ENCODE results near the gene OR2C1.

OR2C1 gene

DNA sequence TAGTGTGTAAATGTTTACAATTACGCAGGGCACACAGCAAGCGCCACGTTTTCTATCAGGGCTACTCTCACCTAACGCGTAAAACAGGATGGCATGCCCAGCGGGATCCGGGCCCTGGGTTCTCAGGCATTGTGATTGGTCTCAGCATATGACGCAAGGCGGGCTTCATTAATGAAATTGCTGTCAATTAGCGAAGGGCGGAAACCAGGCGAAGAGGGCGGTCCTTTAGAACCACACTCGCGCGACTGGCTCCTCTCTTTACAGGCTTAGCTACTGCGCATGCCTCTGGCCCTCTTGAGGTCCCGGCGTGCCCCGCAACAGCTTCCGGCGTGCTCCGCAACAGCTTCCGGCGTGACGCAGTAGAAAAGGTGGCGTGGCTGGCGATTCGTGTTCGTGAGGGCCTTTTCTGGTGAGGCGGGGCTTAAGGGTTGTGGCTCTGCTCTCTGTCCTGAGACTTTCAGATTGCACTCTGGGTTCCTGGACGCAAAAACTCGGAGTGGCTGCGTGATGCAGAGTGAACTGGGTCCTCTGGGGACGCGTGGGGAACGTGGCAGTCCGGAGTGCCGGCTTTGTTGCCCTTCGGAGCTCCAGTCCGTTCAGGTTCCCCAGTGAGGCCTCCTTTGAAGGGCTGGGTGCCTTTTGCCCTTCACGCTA is 9.2 kb downstream of the OR2C1 start (continued):
- peak; percentile 48; the same call in 1 of the 2 replicates for TF ChIP-seq SP3 (tag by site-specific recombination; IDR thresholded peaks at IDR 0.05)
- TF ChIP-seq, protein P1, sequence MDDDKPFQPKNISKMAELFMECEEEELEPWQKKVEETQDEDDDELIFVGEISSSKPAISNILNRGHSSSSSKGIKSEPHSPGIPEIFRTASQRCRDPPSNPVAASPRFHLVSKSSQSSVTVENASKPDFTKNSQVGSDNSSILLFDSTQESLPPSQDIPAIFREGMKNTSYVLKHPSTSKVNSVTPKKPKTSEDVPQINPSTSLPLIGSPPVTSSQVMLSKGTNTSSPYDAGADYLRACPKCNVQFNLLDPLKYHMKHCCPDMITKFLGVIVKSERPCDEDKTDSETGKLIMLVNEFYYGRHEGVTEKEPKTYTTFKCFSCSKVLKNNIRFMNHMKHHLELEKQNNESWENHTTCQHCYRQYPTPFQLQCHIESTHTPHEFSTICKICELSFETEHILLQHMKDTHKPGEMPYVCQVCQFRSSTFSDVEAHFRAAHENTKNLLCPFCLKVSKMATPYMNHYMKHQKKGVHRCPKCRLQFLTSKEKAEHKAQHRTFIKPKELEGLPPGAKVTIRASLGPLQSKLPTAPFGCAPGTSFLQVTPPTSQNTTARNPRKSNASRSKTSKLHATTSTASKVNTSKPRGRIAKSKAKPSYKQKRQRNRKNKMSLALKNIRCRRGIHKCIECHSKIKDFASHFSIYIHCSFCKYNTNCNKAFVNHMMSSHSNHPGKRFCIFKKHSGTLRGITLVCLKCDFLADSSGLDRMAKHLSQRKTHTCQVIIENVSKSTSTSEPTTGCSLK (tag by site-specific recombination; IDR thresholded peaks at IDR 0.05), result no peak
- TF ChIP-seq ZNF623 (tag by site-specific recombination; IDR thresholded peaks at IDR 0.05), result no peak
- TF ChIP-seq ZNF394 (tag by site-specific recombination; IDR thresholded peaks at IDR 0.05; ENCODE audit: borderline replicate concordance), result no peak
- TF ChIP-seq, protein P2, sequence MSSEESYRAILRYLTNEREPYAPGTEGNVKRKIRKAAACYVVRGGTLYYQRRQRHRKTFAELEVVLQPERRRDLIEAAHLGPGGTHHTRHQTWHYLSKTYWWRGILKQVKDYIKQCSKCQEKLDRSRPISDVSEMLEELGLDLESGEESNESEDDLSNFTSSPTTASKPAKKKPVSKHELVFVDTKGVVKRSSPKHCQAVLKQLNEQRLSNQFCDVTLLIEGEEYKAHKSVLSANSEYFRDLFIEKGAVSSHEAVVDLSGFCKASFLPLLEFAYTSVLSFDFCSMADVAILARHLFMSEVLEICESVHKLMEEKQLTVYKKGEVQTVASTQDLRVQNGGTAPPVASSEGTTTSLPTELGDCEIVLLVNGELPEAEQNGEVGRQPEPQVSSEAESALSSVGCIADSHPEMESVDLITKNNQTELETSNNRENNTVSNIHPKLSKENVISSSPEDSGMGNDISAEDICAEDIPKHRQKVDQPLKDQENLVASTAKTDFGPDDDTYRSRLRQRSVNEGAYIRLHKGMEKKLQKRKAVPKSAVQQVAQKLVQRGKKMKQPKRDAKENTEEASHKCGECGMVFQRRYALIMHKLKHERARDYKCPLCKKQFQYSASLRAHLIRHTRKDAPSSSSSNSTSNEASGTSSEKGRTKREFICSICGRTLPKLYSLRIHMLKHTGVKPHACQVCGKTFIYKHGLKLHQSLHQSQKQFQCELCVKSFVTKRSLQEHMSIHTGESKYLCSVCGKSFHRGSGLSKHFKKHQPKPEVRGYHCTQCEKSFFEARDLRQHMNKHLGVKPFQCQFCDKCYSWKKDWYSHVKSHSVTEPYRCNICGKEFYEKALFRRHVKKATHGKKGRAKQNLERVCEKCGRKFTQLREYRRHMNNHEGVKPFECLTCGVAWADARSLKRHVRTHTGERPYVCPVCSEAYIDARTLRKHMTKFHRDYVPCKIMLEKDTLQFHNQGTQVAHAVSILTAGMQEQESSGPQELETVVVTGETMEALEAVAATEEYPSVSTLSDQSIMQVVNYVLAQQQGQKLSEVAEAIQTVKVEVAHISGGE (tag by site-specific recombination; conservative IDR thresholded peaks at IDR 0.05; ENCODE audit: low read depth), result peak; percentile 85
- TF ChIP-seq, protein P3, sequence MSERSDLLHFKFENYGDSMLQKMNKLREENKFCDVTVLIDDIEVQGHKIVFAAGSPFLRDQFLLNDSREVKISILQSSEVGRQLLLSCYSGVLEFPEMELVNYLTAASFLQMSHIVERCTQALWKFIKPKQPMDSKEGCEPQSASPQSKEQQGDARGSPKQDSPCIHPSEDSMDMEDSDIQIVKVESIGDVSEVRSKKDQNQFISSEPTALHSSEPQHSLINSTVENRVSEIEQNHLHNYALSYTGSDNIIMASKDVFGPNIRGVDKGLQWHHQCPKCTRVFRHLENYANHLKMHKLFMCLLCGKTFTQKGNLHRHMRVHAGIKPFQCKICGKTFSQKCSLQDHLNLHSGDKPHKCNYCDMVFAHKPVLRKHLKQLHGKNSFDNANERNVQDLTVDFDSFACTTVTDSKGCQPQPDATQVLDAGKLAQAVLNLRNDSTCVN (tag by site-specific recombination; optimal IDR thresholded peaks at IDR 0.05), result peak; percentile 16
- TF ChIP-seq ZBTB8A (tag by site-specific recombination; IDR thresholded peaks at IDR 0.05), result peak; percentile 78
- TF ChIP-seq ZNF76 (tag by site-specific recombination; IDR thresholded peaks at IDR 0.05; ENCODE audit: borderline replicate concordance, low read depth), result peak; percentile 81
- no peak for TF ChIP-seq HOXD13 (CRISPR knock-in tag; IDR thresholded peaks at IDR 0.05; ENCODE audit: borderline replicate concordance)
- no peak for TF ChIP-seq ZNF571 (tag by site-specific recombination; IDR thresholded peaks at IDR 0.05)
- peak; percentile 38; the same call in 1 of the 2 replicates for TF ChIP-seq FEZF1 (tag by site-specific recombination; IDR thresholded peaks at IDR 0.05)
- TF ChIP-seq ZNF48 (tag by site-specific recombination; IDR thresholded peaks at IDR 0.05), result no peak
- TF ChIP-seq ZNF341 (tag by site-specific recombination; IDR thresholded peaks at IDR 0.05; ENCODE audit: low read depth), result no peak
- no peak for TF ChIP-seq ZNF701 (tag by site-specific recombination; IDR thresholded peaks at IDR 0.05)
- TF ChIP-seq, protein P4, sequence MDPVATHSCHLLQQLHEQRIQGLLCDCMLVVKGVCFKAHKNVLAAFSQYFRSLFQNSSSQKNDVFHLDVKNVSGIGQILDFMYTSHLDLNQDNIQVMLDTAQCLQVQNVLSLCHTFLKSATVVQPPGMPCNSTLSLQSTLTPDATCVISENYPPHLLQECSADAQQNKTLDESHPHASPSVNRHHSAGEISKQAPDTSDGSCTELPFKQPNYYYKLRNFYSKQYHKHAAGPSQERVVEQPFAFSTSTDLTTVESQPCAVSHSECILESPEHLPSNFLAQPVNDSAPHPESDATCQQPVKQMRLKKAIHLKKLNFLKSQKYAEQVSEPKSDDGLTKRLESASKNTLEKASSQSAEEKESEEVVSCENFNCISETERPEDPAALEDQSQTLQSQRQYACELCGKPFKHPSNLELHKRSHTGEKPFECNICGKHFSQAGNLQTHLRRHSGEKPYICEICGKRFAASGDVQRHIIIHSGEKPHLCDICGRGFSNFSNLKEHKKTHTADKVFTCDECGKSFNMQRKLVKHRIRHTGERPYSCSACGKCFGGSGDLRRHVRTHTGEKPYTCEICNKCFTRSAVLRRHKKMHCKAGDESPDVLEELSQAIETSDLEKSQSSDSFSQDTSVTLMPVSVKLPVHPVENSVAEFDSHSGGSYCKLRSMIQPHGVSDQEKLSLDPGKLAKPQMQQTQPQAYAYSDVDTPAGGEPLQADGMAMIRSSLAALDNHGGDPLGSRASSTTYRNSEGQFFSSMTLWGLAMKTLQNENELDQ (tag by site-specific recombination; IDR thresholded peaks at IDR 0.05; ENCODE audit: low read depth), result no peak

DNA sequence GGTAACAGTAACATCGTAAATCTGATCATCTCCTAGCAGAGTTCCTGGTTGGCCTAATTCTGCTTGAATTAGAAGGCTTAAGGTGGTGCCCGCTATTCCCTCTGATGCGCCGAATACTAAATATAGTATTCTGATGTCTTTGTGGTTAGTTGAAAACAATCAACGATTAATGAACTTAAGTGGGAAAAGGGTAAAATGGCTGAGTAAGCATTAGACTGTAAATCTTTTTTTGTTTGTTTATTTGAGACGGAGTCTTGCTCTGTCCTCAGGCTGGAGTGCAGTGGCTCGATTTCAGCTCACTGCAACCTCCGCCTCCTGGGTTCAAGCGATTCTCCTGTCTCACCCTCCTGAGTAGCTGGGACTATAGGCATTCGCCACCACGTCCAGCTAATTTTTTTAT is 13.4 kb downstream of the OR2C1 start:
- H3K4me1 ChIP-seq (ENCODE audit: control insufficient read depth, insufficient read depth, low read length), result no peaks in the 10 kb centered on the region
- H3K36me3 ChIP-seq (ENCODE audit: control insufficient read depth in 2 of 2, insufficient read depth in 1 of 2, low read length in 2 of 2), result no peaks in the 10 kb centered on the region
- no peak overlapping the region for H3K4me3 ChIP-seq (ENCODE audit: low read depth, low read length)
- ChIA-PET POLR2A (no interaction called here), CTCF (no interaction called here)
- no peaks in the 10 kb centered on the region for H3K9me3 ChIP-seq (ENCODE audit: control insufficient read depth, insufficient read depth, low read depth, low read length)
- no peak overlapping the region for H3K27ac ChIP-seq (ENCODE audit: extremely low read depth, low read depth, low read length)
- TF ChIP-seq ZSCAN30 (tag by site-specific recombination; IDR thresholded peaks at IDR 0.05), result no peak

Measured in HEK293 (cell line).